HepG2 (cell line): ENCODE results near the gene TRPV4. TPM values are rescaled to one million over a fixed set of nuclear protein-coding genes. Genes with fewer than 3 reads are reported as not detected.

Experiments used
- ARNT ChIP-seq: fragments of 450-650 bp; IDR thresholded peaks from 2 replicates; pipeline ENCODE4 v1.6.1; 2017
- FOXA1 ChIP-seq, 2 experiments: fragments of 450-650 bp in 1 of 2; sonication (generic) in 1 of 2; formaldehyde crosslinking in 1 of 2; IDR thresholded peaks; 2 replicates each; pipeline versions ENCODE4 v1.4.0 to v1.6.1; 2016 to 2020; ENCODE audit warnings: missing genetic modification reagents in 1 of 2
- GRHL1 ChIP-seq: sonication (generic); formaldehyde crosslinking; conservative IDR thresholded peaks from 2 replicates; pipeline ENCODE4 v1.8.0; 2022; ENCODE audit warnings: missing genetic modification reagents
- IKZF1 ChIP-seq: fragments of 450-650 bp; IDR thresholded peaks from 2 replicates; pipeline ENCODE4 v1.7.1; 2016
- MNT ChIP-seq: fragments of 450-650 bp; IDR thresholded peaks from 2 replicates; pipeline ENCODE4 v1.6.1; 2016
- RARG ChIP-seq: sonication (generic); formaldehyde crosslinking; IDR thresholded peaks from 2 replicates; pipeline ENCODE4 v1.4.0; 2020; ENCODE audit warnings: low read depth, mild to moderate bottlenecking, missing genetic modification reagents
- TEAD3 ChIP-seq: optimal IDR thresholded peaks from 2 replicates; pipeline ENCODE3; 2016; ENCODE audit warnings: borderline replicate concordance
- ZBTB43 ChIP-seq: sonication (generic); formaldehyde crosslinking; conservative IDR thresholded peaks from 2 replicates; pipeline ENCODE4 v1.4.0; 2020; ENCODE audit warnings: missing genetic modification reagents
- ZNF629 ChIP-seq: sonication (generic); formaldehyde crosslinking; conservative IDR thresholded peaks from 2 replicates; pipeline ENCODE4 v1.5.0; 2020; ENCODE audit warnings: missing genetic modification reagents
- ZNF660 ChIP-seq: sonication (generic); formaldehyde crosslinking; IDR thresholded peaks from 2 replicates; pipeline ENCODE4 v1.5.1; 2020; ENCODE audit warnings: mild to moderate bottlenecking, low read depth, missing genetic modification reagents, borderline replicate concordance
- polyA plus RNA-seq, 8 experiments: library from polyadenylated mRNA; depleted of rRNA in 3 of 8; stranded (reverse) in 7 of 8; unstranded in 1 of 8; fragments of >200 nt; fragmentation: Illumina TruSeq in 4 of 8; extraction: Trizol in 4 of 8; gene quantifications; 2 replicates each; pipeline versions ENCODE4 v1.2.1 to v1.2.3, GENCODE V29; 2011 to 2016; ENCODE audit warnings: low read depth in 4 of 8, missing spikeins in 1 of 8, mixed read lengths in 1 of 8; ENCODE audit not compliant: insufficient read depth in 1 of 8
- total RNA-seq, 5 experiments: library from RNA; depleted of rRNA; stranded (reverse); fragments of >200 nt; fragmentation: Illumina TruSeq; extraction: Trizol; gene quantifications; 2 replicates each; pipeline ENCODE4 v1.2.3, GENCODE V29; 2016; ENCODE audit warnings: low read depth in 1 of 5

TRPV4 gene
- total and polyA plus RNA-seq, 2 of the 13 experiments (the other 11 are each of a cell fraction or from before 2014, with no cell fraction given): 0.66 to 4.7 TPM

GRCh38 chr12:109818905-109819500 lies 14.2 kb downstream of the TRPV4 start (continued):
- TF ChIP-seq GRHL1 (CRISPR knock-in tag) (no peak), FOXA1 (IDR thresholded peaks at IDR 0.05) (no peak), FOXA1 (CRISPR knock-in tag; IDR thresholded peaks at IDR 0.05) (peak; percentile 82), MNT (peak; percentile 41; the same call in 1 of the 2 replicates), ZNF629 (peak; percentile 53; the same call in 1 of the 2 replicates), RARG (CRISPR knock-in tag) (no peak), ZBTB43 (peak; percentile 85), IKZF1 (no peak), ARNT (no peak), ZNF660 (no peak), TEAD3 (CRISPR knock-in tag) (peak; percentile 20)
